Stomach smooth muscle (tissue), 2 donors: ENCODE measurements around the gene USP48.
A peak's percentile ranks its signal among the peaks of the same experiment; 100 is the strongest.
"Not testable (repeated sequence)": the region's sequence is repeated elsewhere in the genome, so short reads cannot be mapped to it uniquely, and the experiment has no call there.

ENCODE experiments used
- H3K27ac ChIP-seq: one replicate; pipeline ENCODE4 v1.7.0; 2013; ENCODE audit warnings: mild to moderate bottlenecking, low read length, inconsistent platforms
- H3K27me3 ChIP-seq, 2 donors: one replicate each; pipeline ENCODE4 v1.7.0; 2013; ENCODE audit warnings: low read length in 2 of 2; ENCODE audit not compliant: insufficient read depth in 2 of 2, control insufficient read depth in 1 of 2
- H3K36me3 ChIP-seq, 2 donors: one replicate each; pipeline ENCODE4 v1.7.0; 2013; ENCODE audit warnings: low read length in 2 of 2; ENCODE audit not compliant: control insufficient read depth in 2 of 2, insufficient read depth in 2 of 2
- H3K4me1 ChIP-seq: one replicate; pipeline ENCODE4 v1.7.0; 2013; ENCODE audit warnings: low read length; ENCODE audit not compliant: control insufficient read depth, insufficient read depth
- H3K4me3 ChIP-seq, 2 donors: one replicate each; pipeline ENCODE4 v1.7.0; 2013; ENCODE audit warnings: low read length in 2 of 2
- H3K9ac ChIP-seq, 2 donors: one replicate each; pipeline ENCODE4 v1.7.0; 2013; ENCODE audit warnings: low read length in 2 of 2, mild to moderate bottlenecking in 1 of 2
- H3K9me3 ChIP-seq, 2 donors: one replicate each; pipeline ENCODE4 v1.7.0; 2013; ENCODE audit warnings: low read length in 2 of 2; ENCODE audit not compliant: control insufficient read depth in 2 of 2
- donor health status: healthy.
- donor health status: Pancreatic carcinoma.

USP48 gene

GRCh38 chr1:21782868-21783678 is at the start of gene USP48:
Gene USP48, minus strand, starts transcription at chr1:21783149. Its CDS starts 192 bp downstream, at chr1:21782957.
- peak within 1 kb of the TSS; percentile 100 for H3K27ac ChIP-seq
- H3K9ac ChIP-seq, result peak within 1 kb of the TSS; percentile 99 to 100
- no peaks in the 10 kb centered on the region for H3K36me3 ChIP-seq

GRCh38 chr1:21831454-21831970 is 48.6 kb upstream of the USP48 start:
- Histone ChIP-seq H3K4me1 (no peaks in the 10 kb centered on the region), H3K36me3 (peaks cover 80 to 84% of the 10 kb centered on the region in 2 donors), H3K4me3 (no peak overlapping the region), H3K27ac (no peak overlapping the region), H3K9ac (no peak overlapping the region), H3K9me3 (no peaks in the 10 kb centered on the region), H3K27me3 (no peaks in the 10 kb centered on the region)

More at GRCh38 chr1:21782868-21783678, at the start of gene USP48:
- H3K27me3 ChIP-seq, result no peaks in the 10 kb centered on the region
- H3K4me1 ChIP-seq, result peaks cover 15% of the 10 kb centered on the region
- no peaks in the 10 kb centered on the region for H3K9me3 ChIP-seq
- H3K4me3 ChIP-seq, result peak within 1 kb of the TSS; percentile 94 to 95

- H3K36me3 ChIP-seq, result peaks cover 79 to 80% of the 10 kb centered on the region in 2 donors
- H3K4me1 ChIP-seq, result no peaks in the 10 kb centered on the region
- H3K4me3 ChIP-seq, result no peak overlapping the region
- no peak overlapping the region for H3K9ac ChIP-seq
- no peaks in the 10 kb centered on the region for H3K9me3 ChIP-seq
- H3K27ac ChIP-seq, result no peak overlapping the region
- no peaks in the 10 kb centered on the region for H3K27me3 ChIP-seq
Observed at GRCh38 chr1:21830792-21831453, 48.0 kb upstream of the USP48 start.

- H3K9me3 ChIP-seq, result no peaks in the 10 kb centered on the region
- peaks cover 73 to 79% of the 10 kb centered on the region in 2 donors for H3K36me3 ChIP-seq
- H3K27me3 ChIP-seq, result no peaks in the 10 kb centered on the region
- no peak overlapping the region for H3K9ac ChIP-seq
- no peak overlapping the region for H3K4me3 ChIP-seq
- H3K4me1 ChIP-seq, result no peaks in the 10 kb centered on the region
- H3K27ac ChIP-seq, result no peak overlapping the region
Observed at GRCh38 chr1:21829294-21829693, 46.3 kb upstream of the USP48 start.

- no peak overlapping the region for H3K4me3 ChIP-seq
- H3K9ac ChIP-seq, result no peak overlapping the region
- H3K27ac ChIP-seq, result no peak overlapping the region
- no peaks in the 10 kb centered on the region for H3K9me3 ChIP-seq
- peaks cover 71 to 78% of the 10 kb centered on the region in 2 donors for H3K36me3 ChIP-seq
- no peaks in the 10 kb centered on the region for H3K4me1 ChIP-seq
- H3K27me3 ChIP-seq, result no peaks in the 10 kb centered on the region
Observed at GRCh38 chr1:21828506-21829210, 45.7 kb upstream of the USP48 start.

GRCh38 chr1:21828075-21828474 is 45.1 kb upstream of the USP48 start:
- no peak overlapping the region for H3K9ac ChIP-seq
- no peaks in the 10 kb centered on the region for H3K4me1 ChIP-seq
- H3K9me3 ChIP-seq, result no peaks in the 10 kb centered on the region
- peaks cover 66 to 76% of the 10 kb centered on the region in 2 donors for H3K36me3 ChIP-seq
- peak overlapping the region; percentile 24 for H3K27ac ChIP-seq
- H3K4me3 ChIP-seq, result no peak overlapping the region
- no peaks in the 10 kb centered on the region for H3K27me3 ChIP-seq

GRCh38 chr1:21827141-21827679 is 44.3 kb upstream of the USP48 start:
- Histone ChIP-seq H3K27me3 (no peaks in the 10 kb centered on the region), H3K4me1 (no peaks in the 10 kb centered on the region), H3K4me3 (no peak overlapping the region), H3K9ac (no peak overlapping the region), H3K36me3 (peaks cover 68 to 70% of the 10 kb centered on the region in 2 donors), H3K27ac (peak overlapping the region; percentile 24), H3K9me3 (no peaks in the 10 kb centered on the region)

GRCh38 chr1:21826694-21827093 is 43.7 kb upstream of the USP48 start:
- H3K27me3 ChIP-seq, H3K4me1 ChIP-seq, H3K4me3 ChIP-seq, H3K27ac ChIP-seq, H3K9ac ChIP-seq, H3K9me3 ChIP-seq: not testable (repeated sequence)
- H3K36me3 ChIP-seq, result peaks cover 67 to 68% of the 10 kb centered on the region in 2 donors

- Histone ChIP-seq H3K9ac (no peak overlapping the region), H3K27me3 (no peaks in the 10 kb centered on the region), H3K36me3 (peaks cover 63 to 69% of the 10 kb centered on the region in 2 donors), H3K4me3 (no peak overlapping the region), H3K9me3 (no peaks in the 10 kb centered on the region), H3K4me1 (no peaks in the 10 kb centered on the region), H3K27ac (no peak overlapping the region)
Observed at GRCh38 chr1:21825393-21825792, 42.4 kb upstream of the USP48 start.

- Histone ChIP-seq H3K9me3 (no peaks in the 10 kb centered on the region), H3K9ac (no peak overlapping the region), H3K4me3 (no peak overlapping the region), H3K36me3 (peaks cover 61 to 66% of the 10 kb centered on the region in 2 donors), H3K4me1 (no peaks in the 10 kb centered on the region), H3K27ac (no peak overlapping the region), H3K27me3 (no peaks in the 10 kb centered on the region)
Observed at GRCh38 chr1:21824926-21825325, 42.0 kb upstream of the USP48 start.
